Measurements from ENCODE around the gene CEP70.
"Not testable (repeated sequence)": the region's sequence is repeated elsewhere in the genome, so short reads cannot be mapped to it uniquely, and the experiment has no call there.

The CEP70 gene

GRCh38 chr3:138593488-138594149, 441 bp downstream of the CEP70 start:
- no peak for DNase-seq (ENCODE audit: low spot score)

GRCh38 chr3:138591392-138591791, 2.7 kb downstream of the CEP70 start:
- DNase-seq (ENCODE audit: low spot score) = no peak

- no peak for DNase-seq (ENCODE audit: low spot score)
Measured at GRCh38 chr3:138588445-138588844, 5.6 kb downstream of the CEP70 start.

- DNase-seq (ENCODE audit: low spot score) = no peak
Measured at GRCh38 chr3:138587374-138587773, 6.7 kb downstream of the CEP70 start.

GRCh38 chr3:138578961-138579574, 15.0 kb downstream of the CEP70 start:
- no peak for DNase-seq (ENCODE audit: low spot score)

- no peak for DNase-seq (ENCODE audit: low spot score)
Measured at GRCh38 chr3:138578141-138578540, 15.9 kb downstream of the CEP70 start.

GRCh38 chr3:138573138-138573537, 20.9 kb downstream of the CEP70 start:
- DNase-seq (ENCODE audit: low spot score) = no peak

GRCh38 chr3:138569624-138570023, 24.4 kb downstream of the CEP70 start:
- not testable (repeated sequence) for DNase-seq (ENCODE audit: low spot score)

- DNase-seq (ENCODE audit: low spot score) = no peak
Measured at GRCh38 chr3:138569090-138569489, 25.0 kb downstream of the CEP70 start.

- no peak for DNase-seq (ENCODE audit: low spot score)
Measured at GRCh38 chr3:138567403-138567802, 26.7 kb downstream of the CEP70 start.

GRCh38 chr3:138566293-138566692, 27.8 kb downstream of the CEP70 start:
- not testable (repeated sequence) for DNase-seq (ENCODE audit: low spot score)

GRCh38 chr3:138562902-138563301, 31.2 kb downstream of the CEP70 start:
- DNase-seq (ENCODE audit: low spot score) = not testable (repeated sequence)

GRCh38 chr3:138560501-138560900, 33.6 kb downstream of the CEP70 start:
- no peak for DNase-seq (ENCODE audit: low spot score)

- DNase-seq (ENCODE audit: low spot score) = no peak
Measured at GRCh38 chr3:138559134-138559533, 34.9 kb downstream of the CEP70 start.

- DNase-seq (ENCODE audit: low spot score) = not testable (repeated sequence)
Measured at GRCh38 chr3:138554775-138555174, 39.3 kb downstream of the CEP70 start.

- not testable (repeated sequence) for DNase-seq (ENCODE audit: low spot score)
Measured at GRCh38 chr3:138550958-138551357, 43.1 kb downstream of the CEP70 start.

- no peak for DNase-seq (ENCODE audit: low spot score)
Measured at GRCh38 chr3:138549179-138549977, 44.7 kb downstream of the CEP70 start.

- DNase-seq (ENCODE audit: low spot score) = no peak
Measured at GRCh38 chr3:138547342-138547975, 46.6 kb downstream of the CEP70 start.

GRCh38 chr3:138544546-138544945, 49.5 kb downstream of the CEP70 start:
- no peak for DNase-seq (ENCODE audit: low spot score)

- no peak for DNase-seq (ENCODE audit: low spot score)
Measured at GRCh38 chr3:138542977-138543376, 51.1 kb downstream of the CEP70 start.

- DNase-seq (ENCODE audit: low spot score) = no peak
Measured at GRCh38 chr3:138539352-138539751, 54.7 kb downstream of the CEP70 start.

GRCh38 chr3:138521445-138521844, 72.6 kb downstream of the CEP70 start:
- DNase-seq (ENCODE audit: low spot score) = not testable (repeated sequence)

All from left forelimb (tissue), 1 donor.